Measurements from ENCODE around the gene COQ10B.

The COQ10B gene

DNA sequence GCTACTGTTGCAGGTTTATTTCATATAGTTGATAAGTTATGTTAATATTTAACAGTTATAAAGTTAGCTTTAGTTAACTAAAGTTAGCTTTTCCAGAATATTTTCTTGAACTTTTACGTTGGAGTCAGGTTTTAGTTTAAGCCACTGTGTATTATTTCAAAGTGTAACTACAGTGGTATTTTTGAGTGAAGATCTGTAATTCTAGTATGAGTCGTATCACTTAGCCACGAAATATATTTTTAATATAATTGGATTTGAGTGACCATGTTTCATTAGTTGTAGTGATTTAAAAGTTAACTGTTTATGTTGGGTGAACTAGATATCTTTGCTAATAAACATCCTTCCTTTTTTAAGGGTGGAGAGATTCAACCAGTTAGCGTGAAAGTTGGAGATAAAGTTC, 49.3 kb downstream of the COQ10B start:
- no peak for DNase-seq

DNA sequence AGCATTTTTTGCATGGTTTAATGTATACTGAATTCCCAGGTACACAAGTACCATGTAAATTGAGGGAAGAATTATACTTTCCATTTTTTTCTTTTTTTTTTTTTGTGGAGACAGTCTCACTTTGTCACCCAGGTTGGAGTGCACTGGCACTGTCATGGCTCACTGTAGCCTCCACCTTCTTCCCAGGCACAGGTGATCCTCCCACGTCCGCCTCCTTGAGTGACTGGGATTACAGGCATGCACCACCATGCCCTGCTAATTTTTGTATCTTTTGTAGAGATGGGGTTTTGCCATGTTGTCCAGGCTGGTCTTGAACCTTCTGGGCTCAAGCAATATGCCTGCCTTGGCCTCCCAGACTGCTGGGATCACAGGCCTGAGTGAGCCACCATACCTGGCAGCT, 50.6 kb downstream of the COQ10B start:
- no peak for DNase-seq

DNA sequence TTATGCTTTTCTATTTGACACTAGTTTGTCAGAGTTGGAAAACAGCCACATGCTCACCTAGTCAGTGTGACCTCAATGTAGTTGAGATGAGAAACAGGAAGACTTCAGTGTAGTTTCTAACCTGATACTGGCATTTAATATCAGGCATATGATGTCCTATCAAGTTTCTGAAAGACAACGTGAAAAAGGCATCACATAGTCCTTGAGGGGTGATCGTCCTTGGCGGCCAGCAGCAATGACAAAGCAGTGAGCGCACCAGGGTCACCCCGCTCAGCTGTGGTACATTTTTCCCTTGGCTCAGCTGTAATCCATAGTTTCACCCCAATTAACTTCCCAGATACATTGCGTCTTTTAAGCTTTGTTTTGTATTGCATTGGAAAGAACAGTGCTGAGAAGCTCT, 51.2 kb downstream of the COQ10B start:
- no peak for DNase-seq

DNA sequence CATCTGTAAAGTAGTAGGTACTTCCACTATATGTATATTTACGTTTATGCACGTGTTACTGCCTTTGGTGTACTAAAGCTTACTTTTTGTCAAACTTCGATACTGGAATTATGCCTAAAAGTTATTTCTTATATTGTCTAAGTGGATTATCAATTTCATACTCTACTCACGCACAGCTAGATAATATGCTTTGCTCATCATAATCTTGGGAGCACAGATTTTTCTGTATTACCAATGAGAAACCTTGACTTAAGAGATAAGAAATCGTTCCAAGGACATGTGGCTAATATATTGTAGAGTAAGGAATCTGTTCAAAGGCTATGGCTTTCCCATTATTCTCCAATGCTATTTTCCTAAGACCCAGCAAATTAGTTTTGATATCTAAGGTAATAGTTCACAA, 53.3 kb downstream of the COQ10B start:
- no peak for DNase-seq

DNA sequence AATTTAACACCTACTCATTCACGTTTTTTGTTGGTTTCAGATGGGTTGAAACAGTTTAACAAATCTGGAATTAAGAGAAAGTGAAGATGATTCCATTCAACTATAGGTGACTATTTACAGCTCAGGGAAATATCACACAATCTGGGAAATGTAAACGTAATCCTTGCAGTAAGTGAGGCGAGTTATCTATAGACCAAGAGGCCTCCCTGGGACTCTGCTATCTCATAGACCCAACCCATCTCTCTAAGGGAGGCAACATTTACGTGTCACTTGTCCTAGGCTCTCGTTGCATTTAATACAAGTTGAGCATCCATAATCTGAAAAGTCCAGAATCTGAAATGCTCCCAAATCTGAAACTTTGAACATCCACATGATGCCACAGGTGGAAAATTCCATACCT, 60.6 kb downstream of the COQ10B start:
- no peak for DNase-seq

DNA sequence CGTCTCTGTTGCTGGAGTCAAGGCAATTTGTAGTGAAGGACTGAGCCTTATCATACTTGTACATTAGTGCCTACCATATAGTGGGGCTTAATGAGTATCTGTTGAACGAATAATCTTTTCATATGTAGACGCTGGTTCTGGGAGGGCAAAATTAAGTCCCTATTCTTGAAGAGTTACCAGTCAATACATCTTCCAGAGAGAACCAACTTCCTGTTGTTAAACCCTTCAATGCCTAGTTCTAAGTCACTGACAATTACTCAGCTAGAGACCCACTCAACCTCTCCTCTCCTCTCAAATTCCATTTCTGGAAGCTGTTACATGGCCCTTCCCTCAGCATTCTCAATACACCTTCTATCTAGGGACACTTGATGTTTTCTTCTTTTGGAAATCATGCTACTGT, 61.4 kb downstream of the COQ10B start:
- no peak for DNase-seq

DNA sequence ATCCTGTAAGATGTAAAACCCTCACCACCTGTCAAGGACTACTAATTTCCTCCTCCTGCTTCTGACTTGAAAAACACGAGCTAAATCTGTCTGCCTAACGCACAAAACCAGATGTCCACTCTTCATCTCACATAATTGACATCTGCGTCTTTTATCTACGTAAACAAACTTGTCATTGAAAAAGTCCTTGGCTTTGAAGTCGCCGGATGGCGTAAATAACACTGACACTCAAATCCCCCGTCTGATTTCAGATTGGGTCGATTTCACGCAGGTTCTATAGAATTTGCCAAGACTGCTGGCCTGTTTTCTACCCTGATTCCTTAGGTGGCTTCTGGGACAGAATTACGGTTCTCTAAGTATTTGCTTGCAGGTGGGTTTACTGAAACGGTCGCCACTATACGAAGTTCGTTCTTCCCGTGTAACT, 62.0 kb downstream of the COQ10B start:
- peak; percentile 64 for DNase-seq

DNA sequence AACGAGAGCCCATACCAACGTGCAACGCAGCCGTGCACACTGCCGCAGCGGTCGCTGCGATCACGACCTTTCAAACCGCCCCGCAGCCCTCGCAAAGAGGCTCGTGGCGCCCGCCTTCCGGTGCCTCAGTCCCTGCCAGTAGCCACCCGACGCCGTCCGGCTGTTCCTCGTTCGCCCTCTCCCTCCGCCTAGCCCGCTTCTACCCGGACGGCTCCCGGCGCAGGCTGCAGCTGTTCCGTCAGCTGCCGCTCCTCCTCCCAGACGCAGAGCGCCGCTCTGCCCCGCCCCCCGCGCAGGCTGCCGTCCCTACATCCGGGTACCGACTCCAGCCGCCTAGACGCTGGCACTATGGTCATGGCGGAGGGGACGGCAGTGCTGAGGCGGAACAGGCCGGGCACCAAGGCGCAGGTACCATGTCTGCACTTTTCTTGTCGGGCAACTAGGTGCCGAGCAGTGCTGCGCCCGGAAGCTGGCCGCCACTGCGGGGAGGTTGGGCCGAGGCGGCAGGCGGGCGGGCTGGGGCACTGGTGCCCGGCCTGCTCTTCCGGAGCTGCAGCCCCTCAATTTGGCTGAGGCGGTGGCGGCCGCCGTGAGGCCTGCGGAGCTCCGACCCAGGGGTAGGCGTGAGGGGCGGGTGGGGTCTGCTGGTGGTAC, 62.5 kb downstream of the COQ10B start, which contains the start of gene MOB4:
Gene MOB4 (plus strand): TSS at position 328 of the 654 bp plus-strand sequence. CDS start 21 bp downstream, at position 349.
- DNase-seq, result peak; percentile 95

DNA sequence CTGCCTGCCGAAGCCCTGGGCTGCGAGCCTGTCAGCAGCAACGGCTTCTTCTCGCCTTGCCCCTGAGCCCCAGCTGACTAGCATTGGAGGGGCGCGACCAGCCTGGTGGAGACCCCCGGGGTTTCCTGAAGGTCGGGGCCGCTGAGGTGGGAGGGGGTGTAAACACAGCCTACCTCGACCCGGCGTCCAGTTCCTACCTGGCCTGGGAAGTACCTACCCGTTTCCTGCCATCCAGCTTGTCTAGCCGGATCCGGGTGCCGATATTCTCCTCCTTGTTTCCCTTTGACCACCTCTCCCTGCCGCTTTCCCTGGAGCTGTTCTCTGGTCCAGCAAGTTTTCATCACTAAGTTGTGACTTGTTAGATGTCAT, 63.0 kb downstream of the COQ10B start:
- no peak for DNase-seq

DNA sequence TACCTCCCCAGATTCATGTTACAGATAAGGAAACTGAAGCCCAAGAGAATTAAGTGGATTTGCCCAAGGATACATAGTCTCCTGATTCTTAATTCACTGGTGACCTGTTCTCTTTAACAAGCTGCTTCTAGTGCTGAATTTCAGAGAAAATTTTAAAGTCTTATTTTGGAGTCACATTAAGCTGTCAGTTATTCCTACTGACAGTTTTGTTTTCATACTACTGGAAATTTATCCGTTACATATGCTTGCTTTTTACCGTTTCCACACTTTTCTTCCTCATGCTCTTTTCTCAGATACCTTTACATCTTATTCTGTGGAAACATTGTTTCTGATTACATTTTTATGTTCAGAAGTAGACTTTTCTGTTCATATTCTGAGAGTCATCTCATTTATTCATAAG, 63.8 kb downstream of the COQ10B start:
- no peak for DNase-seq
